Stimulated activated CD8-positive, alpha-beta memory T cell treated with anti-CD3 and anti-CD28 coated beads, Interleukin-7, amount 100 ng/mL, for 4 hours (primary cell): ENCODE data around the gene SERPINA4.
"Not testable (repeated sequence)": the region's sequence is repeated elsewhere in the genome, so short reads cannot be mapped to it uniquely, and the experiment has no call there.

Experiments used
- DNase-seq, 2 donors: peaks; one replicate each; pipeline ENCODE4 v3.0.0-alpha.2; 2020; ENCODE audit warnings: low read depth in 2 of 2

SERPINA4 gene

GRCh38 chr14:94592457-94592856 is 31.2 kb downstream of the SERPINA4 start:
- DNase-seq = no peak

- DNase-seq = no peak
Observed at GRCh38 chr14:94593376-94593748, 32.1 kb downstream of the SERPINA4 start.

GRCh38 chr14:94593749-94594431 is 32.6 kb downstream of the SERPINA4 start:
- DNase-seq = no peak

- DNase-seq = no peak
Observed at GRCh38 chr14:94594441-94594840, 33.2 kb downstream of the SERPINA4 start.

- no peak for DNase-seq
Observed at GRCh38 chr14:94595912-94596311, 34.7 kb downstream of the SERPINA4 start.

- no peak for DNase-seq
Observed at GRCh38 chr14:94596361-94596760, 35.1 kb downstream of the SERPINA4 start.

GRCh38 chr14:94597788-94598187 is 36.5 kb downstream of the SERPINA4 start:
- DNase-seq = no peak

GRCh38 chr14:94598506-94598815 is 37.2 kb downstream of the SERPINA4 start:
- DNase-seq = no peak

GRCh38 chr14:94598816-94599655 is 37.8 kb downstream of the SERPINA4 start:
- no peak for DNase-seq

GRCh38 chr14:94599656-94600004 is 38.4 kb downstream of the SERPINA4 start:
- DNase-seq = no peak

- no peak for DNase-seq
Observed at GRCh38 chr14:94600148-94600545, 38.9 kb downstream of the SERPINA4 start.

GRCh38 chr14:94601884-94602391 is 40.7 kb downstream of the SERPINA4 start:
- DNase-seq = no peak

GRCh38 chr14:94602722-94603121 is 41.5 kb downstream of the SERPINA4 start:
- no peak for DNase-seq

GRCh38 chr14:94605361-94605760 is 44.1 kb downstream of the SERPINA4 start:
- no peak for DNase-seq

GRCh38 chr14:94608966-94609365 is 47.7 kb downstream of the SERPINA4 start:
- DNase-seq = not testable (repeated sequence)

GRCh38 chr14:94611179-94611578 is 49.9 kb downstream of the SERPINA4 start:
- no peak for DNase-seq

- DNase-seq = no peak
Observed at GRCh38 chr14:94612174-94612573, 50.9 kb downstream of the SERPINA4 start, which contains the start of gene SERPINA3. Gene SERPINA3 (plus strand): TSS chr14:94612391. CDS start chr14:94614442, 2,051 bp downstream.

GRCh38 chr14:94612580-94613554 is 51.6 kb downstream of the SERPINA4 start:
- no peak for DNase-seq

- DNase-seq = no peak
Observed at GRCh38 chr14:94613720-94614644, 52.7 kb downstream of the SERPINA4 start.

- DNase-seq = no peak
Observed at GRCh38 chr14:94614802-94615201, 53.6 kb downstream of the SERPINA4 start.

GRCh38 chr14:94615254-94615653 is 54.0 kb downstream of the SERPINA4 start:
- no peak for DNase-seq
